ENCODE measurements around the gene PTH1R. TPM values are rescaled to one million over a fixed set of nuclear protein-coding genes. Genes with fewer than 3 reads are reported as not detected.

The PTH1R gene
- total RNA-seq, 4 donors from 2014 or later, result 0.40 to 1.9 (median 1.5) TPM

- Histone ChIP-seq H3K9me3 (no peaks in the 10 kb centered on the region), H3K27me3 (peaks cover 0 to 28% (median 0%) of the 10 kb centered on the region in 4 donors), H3K4me3 (no peak overlapping the region), H3K36me3 (no peaks in the 10 kb centered on the region), H3K4me1 (no peaks in the 10 kb centered on the region), H3K27ac (no peak overlapping the region)
- no peak for DNase-seq
- WGBS, 2 donors, result 67 to 69% methylated on average over 5 to 9 of the region's 10 CpGs
- intact Hi-C loops (cut with DNase I), result no loop called here
- TF ChIP-seq POLR2A (IDR thresholded peaks at IDR 0.05) (no peak), CTCF (IDR thresholded peaks at IDR 0.05) (no peak)
Observed at GRCh38 chr3:46857485-46858341, 19.8 kb upstream of the PTH1R start.

- TF ChIP-seq POLR2A (IDR thresholded peaks at IDR 0.05), result no peak
- TF ChIP-seq CTCF (IDR thresholded peaks at IDR 0.05), result no peak
- intact Hi-C loops (cut with DNase I), result no loop called here
- H3K4me1 ChIP-seq, result no peaks in the 10 kb centered on the region
- 100% methylated on average over 1 of the region's 6 CpGs; no CpG with 5 or more reads in 1 of the 2 donors for WGBS, 2 donors
- no peaks in the 10 kb centered on the region for H3K36me3 ChIP-seq
- peaks cover 0 to 28% (median 0%) of the 10 kb centered on the region in 4 donors for H3K27me3 ChIP-seq
- H3K4me3 ChIP-seq, result no peak overlapping the region
- DNase-seq, result no peak
- H3K27ac ChIP-seq, result no peak overlapping the region
- H3K9me3 ChIP-seq, result no peaks in the 10 kb centered on the region
Observed at GRCh38 chr3:46858456-46858855, 19.1 kb upstream of the PTH1R start.

- no peak overlapping the region for H3K4me3 ChIP-seq
- H3K27me3 ChIP-seq, result peaks cover 0 to 28% (median 0%) of the 10 kb centered on the region in 4 donors
- no peak for TF ChIP-seq POLR2A (IDR thresholded peaks at IDR 0.05)
- TF ChIP-seq CTCF (IDR thresholded peaks at IDR 0.05), result no peak
- H3K9me3 ChIP-seq, result no peaks in the 10 kb centered on the region
- intact Hi-C loops (cut with DNase I), result no loop called here
- no peaks in the 10 kb centered on the region for H3K4me1 ChIP-seq
- no peaks in the 10 kb centered on the region for H3K36me3 ChIP-seq
- no peak for DNase-seq
- H3K27ac ChIP-seq, result no peak overlapping the region
- WGBS, 2 donors, result 80 to 92% methylated on average over 6 to 8 of the region's 11 CpGs
Observed at GRCh38 chr3:46859001-46859710, 18.4 kb upstream of the PTH1R start.

- Histone ChIP-seq H3K4me3 (no peak overlapping the region), H3K4me1 (peaks cover 0 to 10% (median 6%) of the 10 kb centered on the region in 3 donors), H3K27ac (no peak overlapping the region), H3K9me3 (no peaks in the 10 kb centered on the region), H3K27me3 (peaks cover 0 to 28% (median 0%) of the 10 kb centered on the region in 4 donors), H3K36me3 (no peaks in the 10 kb centered on the region)
- intact Hi-C loops (cut with DNase I), result no loop called here
- TF ChIP-seq CTCF (IDR thresholded peaks at IDR 0.05) (peak in 3 of 6 experiments; percentile 15 to 46 (median 31)), POLR2A (IDR thresholded peaks at IDR 0.05) (no peak)
- WGBS, 2 donors, result 75 to 77% methylated on average over 9 to 16 of the region's 19 CpGs
- no peak for DNase-seq
Observed at GRCh38 chr3:46860017-46860809, 17.3 kb upstream of the PTH1R start.

All from esophagus squamous epithelium (tissue), 5 donors.